Measurements from ENCODE around the gene TLR10.
"Not testable (repeated sequence)": the region's sequence is repeated elsewhere in the genome, so short reads cannot be mapped to it uniquely, and the experiment has no call there.

Gene TLR10

GRCh38 chr4:38782452-38783108, at the start of gene TLR10:
TLR10 (minus strand) TSS chr4:38782990; CDS start chr4:38775590, 7,400 bp downstream.
- DNase-seq = peak; percentile 59

DNA sequence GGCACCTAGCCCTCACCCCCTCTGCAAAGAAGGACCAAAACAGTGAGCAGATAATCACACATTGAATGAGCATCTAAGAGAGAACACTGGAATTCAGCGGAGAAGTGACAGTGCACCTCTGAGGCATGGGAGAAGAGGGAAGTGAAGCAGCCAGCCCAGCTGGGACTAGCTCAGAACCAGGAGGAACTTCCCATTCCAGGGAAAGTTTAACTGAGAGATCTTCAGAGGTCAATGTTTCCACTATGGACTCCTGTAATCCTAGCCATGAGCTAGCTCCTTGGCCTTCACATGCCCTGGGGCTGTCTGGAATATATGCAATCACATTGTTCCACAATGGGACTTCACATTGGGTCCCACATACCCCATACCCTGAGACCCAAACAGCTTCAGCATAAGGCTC, 49.4 kb upstream of the TLR10 start:
- no peak for DNase-seq

DNA sequence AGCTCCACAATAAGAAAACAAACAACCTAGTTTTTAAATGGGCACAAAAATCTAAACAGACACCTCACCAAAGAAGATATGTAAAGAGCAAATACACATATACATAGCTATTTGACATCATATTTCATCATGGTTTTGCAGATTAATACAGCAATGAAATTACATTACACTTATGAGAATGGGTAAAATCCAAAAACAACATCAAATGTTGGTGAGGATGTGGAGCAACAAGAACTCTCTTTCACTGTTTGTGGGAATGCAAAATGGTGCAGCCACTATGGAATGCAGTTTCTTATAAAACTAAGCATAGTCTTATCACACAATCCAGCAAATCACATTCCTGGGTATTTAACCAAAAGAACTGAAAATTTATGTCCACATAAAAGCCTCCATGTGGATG, 48.9 kb upstream of the TLR10 start:
- DNase-seq = no peak

- DNase-seq = no peak
Measured at GRCh38 chr4:38829237-38829636, 46.4 kb upstream of the TLR10 start.

GRCh38 chr4:38823766-38824165, 41.0 kb upstream of the TLR10 start:
- no peak for DNase-seq

DNA sequence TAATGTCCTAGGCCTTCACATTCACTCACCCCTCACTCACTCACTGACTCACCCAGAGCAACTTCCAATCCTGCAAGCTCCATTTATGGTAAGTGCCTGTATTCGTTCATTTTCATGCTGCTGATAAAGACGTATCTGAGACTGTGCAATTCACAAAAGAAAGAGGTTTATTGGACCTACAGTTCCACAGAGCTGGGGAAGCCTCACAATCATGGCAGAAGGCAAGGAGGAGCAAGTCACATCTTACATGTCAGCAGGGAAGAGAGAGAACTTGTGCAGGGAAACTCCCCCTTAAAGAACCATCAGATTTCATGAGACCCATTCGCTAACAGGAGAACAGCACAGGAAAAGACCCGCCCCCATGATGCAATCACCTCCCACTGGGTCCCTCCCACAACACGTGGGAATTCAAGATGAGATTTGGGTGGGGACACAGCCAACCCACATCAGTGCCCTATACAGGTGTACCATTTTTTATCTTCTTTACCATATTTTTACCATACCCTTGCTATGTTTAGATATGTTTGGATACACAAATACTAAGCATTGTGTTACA, 40.0 kb upstream of the TLR10 start:
- no peak for DNase-seq

- DNase-seq = no peak
Measured at GRCh38 chr4:38821739-38822138, 38.9 kb upstream of the TLR10 start.

DNA sequence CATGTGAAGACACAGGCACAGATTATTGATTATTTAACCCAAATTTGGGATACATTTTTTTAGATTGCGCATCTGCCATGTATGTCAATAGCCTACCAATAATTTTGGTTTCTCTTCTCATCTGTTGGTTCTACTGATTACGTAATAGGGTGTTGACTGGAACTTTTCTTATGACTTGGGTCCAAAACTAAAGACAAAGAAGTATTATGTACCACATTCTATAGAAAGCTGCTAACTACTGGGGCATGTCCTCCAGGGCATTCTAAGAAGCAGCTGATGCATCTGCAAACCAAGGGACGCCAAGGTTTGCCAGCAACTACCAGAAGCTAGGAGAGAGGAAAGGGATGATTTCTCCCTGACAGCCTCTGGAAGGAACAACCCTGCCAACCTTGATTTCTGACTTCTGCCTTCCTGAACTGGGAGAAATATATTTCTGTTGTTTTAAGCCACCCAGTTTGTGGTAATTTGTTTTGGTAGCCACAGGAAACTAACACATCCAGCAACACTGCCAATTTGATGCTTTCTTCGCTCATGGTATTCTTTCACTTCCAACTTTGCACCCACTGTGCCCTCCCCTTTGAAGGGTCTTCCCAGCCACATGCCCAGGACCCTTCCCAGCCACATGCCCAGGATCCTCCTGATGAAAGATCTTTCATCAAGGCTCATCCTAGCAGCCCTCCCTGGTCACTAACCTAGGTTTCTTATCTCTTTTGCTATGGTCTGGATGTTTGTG, 37.7 kb upstream of the TLR10 start:
- no peak for DNase-seq

DNA sequence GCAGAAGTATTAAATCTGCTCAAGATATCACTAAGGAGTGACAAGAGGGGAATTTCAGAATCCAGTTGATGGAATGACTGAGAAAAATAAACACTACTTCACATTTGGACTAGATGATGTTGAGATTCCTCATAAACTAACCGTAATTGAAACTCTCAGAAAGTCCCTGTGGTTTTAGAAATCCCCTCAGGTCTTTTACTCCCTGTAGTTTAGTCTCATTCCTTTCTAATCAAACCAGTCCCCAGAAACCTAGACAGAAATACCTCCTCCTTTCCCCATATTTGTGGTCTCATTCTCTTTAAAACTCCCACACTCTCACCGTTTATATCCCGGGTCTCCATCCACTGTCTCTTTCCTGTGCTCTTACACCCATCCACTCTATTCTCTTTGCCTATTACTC, 36.8 kb upstream of the TLR10 start:
- DNase-seq = no peak

DNA sequence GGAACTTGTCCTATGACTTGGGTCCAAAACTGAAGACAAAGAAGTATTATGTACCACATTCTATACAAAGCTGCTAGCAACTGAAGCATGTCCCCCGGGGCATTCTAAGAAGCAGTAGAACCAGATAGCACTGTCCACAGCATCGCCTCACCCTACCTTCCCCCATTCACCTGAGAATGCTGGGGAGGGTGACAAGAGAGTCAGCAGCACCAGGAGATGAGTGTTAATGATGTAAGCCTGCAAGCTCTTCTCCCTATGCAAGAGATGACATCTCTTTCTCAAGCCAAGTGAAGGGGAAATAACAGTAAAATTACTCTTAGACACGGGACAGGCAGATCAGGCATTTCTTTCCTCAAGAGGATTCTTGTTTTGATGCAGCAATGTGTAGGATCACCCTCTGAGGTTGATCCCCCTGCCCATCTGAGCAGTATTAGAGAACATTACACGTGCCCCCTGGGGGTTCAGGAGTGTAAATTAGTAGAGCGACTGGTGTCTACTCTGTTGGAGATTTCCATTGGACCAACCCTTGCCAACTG, 35.7 kb upstream of the TLR10 start:
- no peak for DNase-seq

DNA sequence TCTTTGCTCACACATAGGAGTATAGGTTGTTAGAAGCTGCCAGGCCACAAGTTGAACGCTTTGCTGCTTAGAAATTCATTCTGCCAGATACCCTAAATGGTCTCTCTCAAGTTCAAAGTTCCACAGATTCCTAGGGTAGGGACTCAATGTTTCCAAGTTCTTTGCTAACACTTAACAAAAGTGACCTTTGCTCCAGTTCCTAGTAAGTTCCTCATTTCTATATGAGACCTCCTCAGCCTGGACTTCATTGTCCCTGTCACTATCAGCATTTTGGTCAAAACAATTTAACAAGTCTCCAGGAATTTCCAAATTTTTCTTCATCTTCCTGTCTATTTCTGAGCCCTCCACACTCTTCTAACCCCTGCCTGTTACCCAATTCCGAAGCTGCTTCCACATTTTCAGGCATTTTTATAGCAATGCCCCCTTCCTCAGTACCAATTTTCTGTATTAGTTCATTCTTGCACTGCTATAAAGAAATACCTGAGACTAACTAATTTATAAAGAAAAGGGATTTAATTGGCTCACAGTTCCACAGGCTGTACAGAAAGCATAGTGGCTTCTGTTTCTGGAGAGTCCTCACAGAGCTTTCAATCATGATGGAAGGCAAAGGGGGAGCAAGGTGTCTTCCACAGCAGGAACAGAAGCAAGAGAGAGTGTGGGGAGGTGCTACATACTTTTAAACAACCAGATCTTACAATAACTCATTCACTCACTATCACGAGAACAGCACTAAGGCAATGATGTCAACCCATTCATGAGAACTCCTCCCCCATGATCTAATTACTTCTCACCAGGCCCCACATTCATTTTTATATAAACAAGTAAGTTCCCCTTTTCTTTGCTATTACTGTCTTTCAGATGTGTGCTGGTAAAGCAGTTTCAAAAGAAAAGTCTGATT, 33.3 kb upstream of the TLR10 start:
- peak; percentile 16 for DNase-seq

- DNase-seq = no peak
Measured at GRCh38 chr4:38814386-38814785, 31.6 kb upstream of the TLR10 start.

- DNase-seq = no peak
Measured at GRCh38 chr4:38811297-38811696, 28.5 kb upstream of the TLR10 start.

GRCh38 chr4:38807462-38807861, 24.7 kb upstream of the TLR10 start:
- not testable (repeated sequence) for DNase-seq

GRCh38 chr4:38806251-38806650, 23.5 kb upstream of the TLR10 start:
- DNase-seq = not testable (repeated sequence)

DNA sequence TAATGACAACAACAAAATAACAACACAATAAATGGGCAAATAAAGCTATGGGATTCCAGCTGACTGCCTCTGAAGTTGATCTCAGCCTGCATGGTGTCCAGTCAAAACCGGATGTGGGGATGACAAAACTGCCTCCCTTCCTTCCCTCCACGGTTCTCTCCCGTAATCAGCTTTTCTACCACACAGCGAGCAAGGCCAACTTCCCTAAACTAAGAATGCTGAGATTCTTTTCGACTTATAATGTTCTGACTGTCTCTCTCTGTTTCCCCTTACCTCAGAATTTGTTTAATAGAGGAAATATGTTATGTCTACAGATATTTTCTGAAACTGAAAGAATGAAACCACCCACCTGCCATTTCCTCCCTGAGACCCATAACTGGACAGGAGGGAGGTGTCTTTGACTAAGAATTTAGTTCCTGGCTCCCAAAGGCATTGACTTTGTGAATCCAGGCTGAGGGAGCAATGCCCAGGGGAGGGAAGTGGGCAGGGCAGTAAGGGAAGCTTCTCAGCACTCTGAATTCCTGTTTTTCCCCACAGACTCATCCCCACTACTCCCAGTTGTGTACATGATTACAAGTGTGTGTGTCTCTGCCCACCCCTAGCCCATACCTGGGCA, 22.8 kb upstream of the TLR10 start:
- DNase-seq = peak; percentile 60

DNA sequence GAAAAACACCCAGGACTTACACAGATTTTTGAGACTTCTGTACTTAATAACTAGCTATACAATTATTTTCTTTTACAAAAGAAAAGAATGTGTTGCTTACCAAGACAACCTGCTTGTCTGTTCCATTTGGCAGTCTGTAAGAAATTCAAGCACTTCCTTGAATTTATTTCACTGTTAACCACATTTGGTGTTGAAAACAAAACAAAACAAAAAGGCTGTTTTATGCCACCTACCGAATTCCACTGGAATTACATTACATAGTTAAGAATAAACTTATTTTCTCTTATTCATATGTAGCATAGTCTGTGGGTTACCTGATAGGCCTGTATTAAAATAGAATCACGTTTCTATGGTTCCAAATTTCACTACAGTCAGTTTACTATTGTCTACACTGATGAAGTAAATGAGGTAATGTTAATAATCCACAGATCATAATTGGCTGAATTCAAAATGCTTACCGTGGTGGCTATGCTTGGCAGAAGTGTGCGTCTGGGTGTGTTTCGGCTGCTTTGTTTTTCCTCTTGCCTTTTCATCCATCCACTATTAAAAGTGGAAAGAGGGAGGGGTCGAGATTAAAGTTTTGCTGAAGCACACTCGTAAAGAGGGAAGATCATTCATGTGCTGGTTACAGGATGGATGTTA, 22.0 kb upstream of the TLR10 start, which contains the start of gene TLR1:
Gene TLR1, minus strand, starts transcription at position 138 of the 642 bp plus-strand sequence. CDS start 5,960 bp downstream, outside the sequence.
- peak; percentile 29 for DNase-seq

DNA sequence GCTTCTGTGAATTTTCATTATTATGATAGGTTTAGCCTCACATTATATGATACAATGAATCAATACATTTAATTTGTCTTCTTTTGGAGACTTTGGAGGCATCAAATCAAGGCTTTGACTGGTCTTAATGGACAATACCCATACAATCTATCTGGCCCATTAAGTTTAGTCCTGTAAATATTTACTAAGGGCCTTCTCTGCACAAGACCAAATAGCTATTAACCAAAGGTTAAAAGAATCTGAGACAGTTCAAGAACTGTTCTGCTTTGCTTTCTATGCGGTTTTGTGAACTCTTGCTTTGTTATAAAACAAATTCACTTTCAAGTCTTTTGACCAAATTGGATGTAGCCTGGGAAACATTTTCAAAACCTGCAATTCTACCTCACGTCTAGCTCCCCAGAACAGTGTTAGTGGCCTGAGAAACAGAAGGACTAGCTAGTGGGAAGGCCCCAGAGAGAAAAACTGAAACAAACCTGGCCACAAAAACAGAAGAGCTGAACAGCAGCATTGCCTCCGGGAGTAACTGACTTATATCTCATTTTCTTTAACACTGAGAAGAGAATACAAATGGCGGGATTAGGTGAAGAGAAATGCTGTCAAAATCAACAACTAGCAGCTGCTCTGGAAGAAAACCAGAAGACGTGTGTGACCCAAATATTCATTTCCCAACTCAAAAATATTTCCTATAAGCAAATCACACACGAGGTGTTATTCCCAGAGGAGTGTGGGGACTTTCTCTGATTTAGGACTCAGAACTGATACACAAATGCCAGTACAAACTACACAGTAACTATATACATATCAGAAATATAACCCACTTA, 21.3 kb upstream of the TLR10 start:
- DNase-seq = no peak

GRCh38 chr4:38802561-38803355, 20.0 kb upstream of the TLR10 start:
- no peak for DNase-seq

DNA sequence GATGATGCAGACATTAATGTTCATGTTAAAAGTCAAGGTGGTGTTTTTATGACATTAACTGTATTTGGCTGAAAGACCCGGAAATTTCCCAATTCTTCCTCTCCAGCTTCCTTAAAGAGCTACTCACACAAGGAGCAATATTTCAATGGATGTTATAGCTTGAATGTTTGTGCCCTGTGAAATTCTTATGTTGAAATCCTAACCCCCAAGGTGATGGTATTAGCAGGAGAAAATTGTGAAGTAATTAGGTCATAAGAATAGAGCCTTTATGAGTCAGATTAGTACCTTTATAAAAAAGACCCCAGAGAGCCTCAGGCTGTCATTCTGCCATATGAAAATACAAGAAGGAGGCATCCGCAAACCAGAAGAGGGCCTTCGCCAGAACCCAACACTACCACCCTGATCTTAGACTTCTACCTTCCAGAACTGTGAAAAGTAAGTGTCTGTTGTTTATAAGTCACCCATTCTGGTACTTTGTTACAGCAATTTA, 18.2 kb upstream of the TLR10 start:
- DNase-seq = no peak
